GM12801 (cell line): ENCODE data around the gene NUP85.

ENCODE experiments used
- TF ChIP-seq, protein P1 (sequence below): IDR thresholded peaks from one replicate; pipeline ENCODE4 v1.5.1; 2011; ENCODE audit warnings: control low read depth; ENCODE audit not compliant: insufficient read length; ENCODE audit errors: extremely low read depth

Gene NUP85

DNA sequence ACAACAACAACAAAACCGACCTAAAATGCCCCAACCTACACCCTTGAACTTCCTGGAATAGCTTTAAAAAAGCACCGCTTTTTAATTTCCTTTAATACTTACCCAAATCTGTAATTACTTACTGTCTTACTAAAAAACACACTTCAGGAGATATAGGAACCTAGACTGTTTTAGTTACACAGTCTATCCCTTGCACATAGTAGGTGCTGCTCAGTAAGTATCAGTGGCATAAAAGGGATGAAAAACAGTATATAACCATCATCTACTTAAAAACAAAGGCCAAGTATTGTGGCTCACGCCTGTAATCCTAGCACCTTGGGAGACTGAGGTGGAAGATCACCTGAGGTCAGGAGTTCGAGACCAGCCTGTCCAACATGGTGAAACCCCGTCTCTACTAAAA lies 28.9 kb upstream of the NUP85 start:
- TF ChIP-seq, protein P1, sequence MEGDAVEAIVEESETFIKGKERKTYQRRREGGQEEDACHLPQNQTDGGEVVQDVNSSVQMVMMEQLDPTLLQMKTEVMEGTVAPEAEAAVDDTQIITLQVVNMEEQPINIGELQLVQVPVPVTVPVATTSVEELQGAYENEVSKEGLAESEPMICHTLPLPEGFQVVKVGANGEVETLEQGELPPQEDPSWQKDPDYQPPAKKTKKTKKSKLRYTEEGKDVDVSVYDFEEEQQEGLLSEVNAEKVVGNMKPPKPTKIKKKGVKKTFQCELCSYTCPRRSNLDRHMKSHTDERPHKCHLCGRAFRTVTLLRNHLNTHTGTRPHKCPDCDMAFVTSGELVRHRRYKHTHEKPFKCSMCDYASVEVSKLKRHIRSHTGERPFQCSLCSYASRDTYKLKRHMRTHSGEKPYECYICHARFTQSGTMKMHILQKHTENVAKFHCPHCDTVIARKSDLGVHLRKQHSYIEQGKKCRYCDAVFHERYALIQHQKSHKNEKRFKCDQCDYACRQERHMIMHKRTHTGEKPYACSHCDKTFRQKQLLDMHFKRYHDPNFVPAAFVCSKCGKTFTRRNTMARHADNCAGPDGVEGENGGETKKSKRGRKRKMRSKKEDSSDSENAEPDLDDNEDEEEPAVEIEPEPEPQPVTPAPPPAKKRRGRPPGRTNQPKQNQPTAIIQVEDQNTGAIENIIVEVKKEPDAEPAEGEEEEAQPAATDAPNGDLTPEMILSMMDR = no peak

DNA sequence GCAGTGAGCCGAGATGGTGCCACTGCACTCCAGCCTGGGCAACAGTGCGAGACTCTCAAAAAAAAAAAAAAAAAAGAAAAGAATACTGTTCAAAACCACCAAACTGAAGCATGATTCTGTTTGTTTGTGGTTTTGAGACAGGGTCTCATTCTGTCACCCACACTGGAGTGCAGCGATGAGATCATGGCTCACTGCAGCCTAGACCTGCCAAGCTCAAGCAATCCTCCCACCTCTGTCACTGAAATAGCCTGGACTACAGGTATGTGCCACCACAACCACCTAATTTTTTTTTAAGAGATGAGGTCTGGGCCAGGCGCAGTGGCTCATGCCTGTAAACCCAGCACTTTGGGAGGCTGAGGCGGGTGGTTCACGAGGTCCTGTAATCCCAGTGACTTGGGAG lies 27.0 kb upstream of the NUP85 start:
- TF ChIP-seq, protein P1 = no peak

DNA sequence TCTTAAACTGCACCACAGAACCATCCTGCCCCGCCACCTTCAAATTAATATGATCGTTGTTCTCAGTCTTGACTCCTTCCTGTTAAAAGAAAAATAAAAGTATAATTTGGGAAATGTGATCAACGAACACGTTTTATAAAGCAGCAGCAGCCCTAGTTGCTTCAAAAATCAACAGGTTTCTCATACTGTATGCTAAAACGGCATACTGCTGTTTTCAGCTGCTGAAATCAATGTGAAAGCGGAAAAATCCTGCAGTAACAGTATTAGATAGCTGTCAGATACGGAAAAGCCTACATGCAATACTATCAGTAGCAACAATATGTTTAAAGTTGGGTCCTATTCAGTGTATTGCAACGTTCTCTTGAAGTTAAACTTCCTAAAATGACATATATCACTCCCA lies 24.4 kb upstream of the NUP85 start:
- TF ChIP-seq, protein P1 = no peak

DNA sequence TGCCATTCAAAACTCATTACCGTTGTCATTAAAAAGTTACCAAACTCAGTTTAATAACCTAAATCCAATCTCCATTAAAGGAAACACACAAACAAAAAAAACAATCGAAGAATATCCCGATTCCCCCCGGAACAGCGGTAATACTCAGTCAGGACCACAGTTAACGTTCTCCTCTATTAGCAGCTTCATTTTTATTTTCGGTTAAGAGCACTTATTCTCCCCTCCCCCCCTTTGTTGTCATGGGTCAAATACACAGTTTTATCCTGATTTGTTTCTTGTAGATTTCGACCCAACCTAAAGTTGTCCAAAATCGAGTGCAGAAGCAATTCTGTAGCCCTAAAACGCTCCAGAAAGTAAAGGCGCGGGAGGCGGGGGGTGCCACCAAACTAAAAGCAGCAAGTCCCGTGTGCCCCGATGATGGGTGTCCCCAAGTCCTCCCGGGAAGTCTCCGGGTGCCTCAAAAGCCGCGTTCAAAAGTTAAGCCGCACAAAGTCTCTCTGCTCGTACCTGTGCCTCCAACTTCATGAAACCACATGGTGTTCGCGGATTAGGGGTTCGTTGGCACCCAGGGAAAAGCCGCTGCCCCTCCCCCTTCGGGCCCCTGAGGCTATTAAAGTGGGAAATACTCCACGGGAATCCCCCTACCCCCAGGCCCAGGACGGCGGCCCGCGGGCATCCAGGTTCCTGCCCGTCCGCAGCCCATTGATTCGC lies 23.7 kb upstream of the NUP85 start:
- TF ChIP-seq, protein P1 = no peak

DNA sequence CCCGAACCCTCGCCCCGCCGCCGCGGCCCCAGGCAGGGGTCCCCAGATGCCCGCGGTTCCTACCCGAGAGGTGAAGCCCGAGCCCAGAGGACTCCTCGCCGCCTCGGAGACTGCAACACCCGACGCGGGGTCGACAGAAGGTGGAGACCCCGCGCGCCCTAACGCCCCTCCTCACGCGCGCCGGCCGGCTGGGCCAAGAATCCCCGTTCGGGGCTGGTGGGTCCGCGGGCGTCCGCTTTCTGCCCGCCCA lies 23.2 kb upstream of the NUP85 start:
- TF ChIP-seq, protein P1 = no peak

DNA sequence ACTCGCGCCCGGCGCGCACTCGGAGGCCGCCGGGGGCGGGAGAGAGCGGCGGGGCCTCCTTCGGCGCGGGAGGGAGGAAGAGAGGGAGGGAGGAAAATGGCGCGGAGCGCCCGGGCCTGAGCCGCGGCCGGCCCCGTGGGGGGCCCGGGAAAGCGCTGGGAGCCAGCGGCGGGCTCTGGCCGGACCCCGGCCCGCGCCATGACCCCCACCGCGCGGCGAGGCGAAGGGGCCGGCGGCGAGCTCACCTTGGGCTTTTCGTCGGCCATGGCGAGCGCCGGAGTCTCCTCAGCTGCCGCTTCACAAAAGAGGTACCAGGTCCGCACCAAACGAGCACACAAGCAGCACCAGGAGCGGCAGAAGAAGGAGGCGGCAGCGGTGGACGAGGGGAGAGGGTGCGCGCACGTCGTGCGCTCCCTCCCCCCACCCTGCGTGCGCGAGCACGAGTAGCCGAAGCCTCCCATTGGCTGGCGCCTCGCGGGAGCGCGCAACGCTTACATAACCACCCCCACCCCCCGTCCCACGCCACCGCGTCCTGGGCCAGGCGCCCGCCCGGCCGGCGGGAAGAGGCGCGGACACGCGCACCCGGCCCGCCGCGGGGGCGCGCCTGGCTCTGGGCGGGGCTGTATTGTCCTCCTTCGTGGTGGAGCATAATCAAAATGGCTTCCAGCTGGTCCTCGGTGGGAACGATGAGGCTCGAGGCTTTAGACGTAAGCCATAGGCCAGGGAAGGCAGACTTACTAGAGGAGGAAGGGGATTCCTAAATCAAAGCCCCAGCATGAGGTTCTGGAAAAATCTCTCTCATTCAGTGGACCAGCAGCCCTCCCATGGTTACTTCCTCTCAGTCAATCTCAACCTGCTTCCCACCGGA lies 22.7 kb upstream of the NUP85 start, which contains the start of gene SUMO2:
TSS of gene SUMO2 (minus strand) at position 391 of the 868 bp plus-strand sequence. CDS start at position 266, 125 bp downstream.
- TF ChIP-seq, protein P1 = no peak

DNA sequence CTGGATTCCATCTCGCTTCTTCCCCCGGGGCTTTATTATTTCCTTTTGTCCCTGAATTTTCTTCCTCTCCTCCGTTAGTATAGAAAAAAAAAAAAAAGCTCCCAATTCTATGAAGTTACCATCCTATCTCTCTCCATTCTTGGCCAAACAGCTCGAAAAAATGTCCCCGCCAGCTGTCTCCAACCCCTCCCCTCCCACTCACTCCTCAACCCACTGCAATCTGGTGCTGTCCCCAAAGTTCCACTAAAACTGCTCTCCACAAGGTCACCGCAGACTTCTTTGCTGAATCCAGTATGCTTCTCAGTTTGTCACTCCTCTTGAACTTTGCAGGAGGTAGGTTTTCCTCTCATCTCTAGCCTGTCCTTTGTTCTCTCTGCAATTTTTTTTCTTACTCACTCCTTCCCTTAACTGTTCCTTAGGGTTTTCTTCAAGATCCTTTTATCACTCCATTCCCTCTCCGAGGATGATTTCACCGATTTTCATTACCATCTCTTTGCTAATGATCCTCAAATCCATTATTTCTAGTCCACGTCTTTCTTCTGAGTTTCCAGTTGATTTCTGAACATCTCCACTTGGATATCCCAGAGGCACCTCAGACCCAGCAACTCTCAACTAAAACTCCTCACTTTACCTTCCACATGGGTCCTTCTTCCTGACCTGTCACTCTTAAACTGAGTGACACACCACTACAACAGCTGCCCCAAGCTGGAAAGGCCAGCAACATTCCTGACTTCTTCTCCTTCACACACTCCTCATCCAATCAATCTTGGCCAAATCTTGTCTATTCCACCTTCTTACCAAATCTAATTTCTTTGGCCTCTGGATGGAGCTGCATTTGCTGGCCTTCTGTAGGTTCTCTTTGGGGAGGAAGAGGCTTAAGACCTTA lies 21.2 kb upstream of the NUP85 start:
- TF ChIP-seq, protein P1 = no peak
